Stomach smooth muscle (tissue), 2 donors: ENCODE measurements around the gene PARD3B.

ENCODE experiments used
- H3K27ac ChIP-seq: one replicate; pipeline ENCODE4 v1.7.0; 2013; ENCODE audit warnings: mild to moderate bottlenecking, low read length, inconsistent platforms
- H3K27me3 ChIP-seq, 2 donors: one replicate each; pipeline ENCODE4 v1.7.0; 2013; ENCODE audit warnings: low read length in 2 of 2; ENCODE audit not compliant: insufficient read depth in 2 of 2, control insufficient read depth in 1 of 2
- H3K36me3 ChIP-seq, 2 donors: one replicate each; pipeline ENCODE4 v1.7.0; 2013; ENCODE audit warnings: low read length in 2 of 2; ENCODE audit not compliant: control insufficient read depth in 2 of 2, insufficient read depth in 2 of 2
- H3K4me1 ChIP-seq: one replicate; pipeline ENCODE4 v1.7.0; 2013; ENCODE audit warnings: low read length; ENCODE audit not compliant: control insufficient read depth, insufficient read depth
- H3K4me3 ChIP-seq, 2 donors: one replicate each; pipeline ENCODE4 v1.7.0; 2013; ENCODE audit warnings: low read length in 2 of 2
- H3K9ac ChIP-seq, 2 donors: one replicate each; pipeline ENCODE4 v1.7.0; 2013; ENCODE audit warnings: low read length in 2 of 2, mild to moderate bottlenecking in 1 of 2
- H3K9me3 ChIP-seq, 2 donors: one replicate each; pipeline ENCODE4 v1.7.0; 2013; ENCODE audit warnings: low read length in 2 of 2; ENCODE audit not compliant: control insufficient read depth in 2 of 2
- donor health status: healthy.
- donor health status: Pancreatic carcinoma.

The PARD3B gene

DNA sequence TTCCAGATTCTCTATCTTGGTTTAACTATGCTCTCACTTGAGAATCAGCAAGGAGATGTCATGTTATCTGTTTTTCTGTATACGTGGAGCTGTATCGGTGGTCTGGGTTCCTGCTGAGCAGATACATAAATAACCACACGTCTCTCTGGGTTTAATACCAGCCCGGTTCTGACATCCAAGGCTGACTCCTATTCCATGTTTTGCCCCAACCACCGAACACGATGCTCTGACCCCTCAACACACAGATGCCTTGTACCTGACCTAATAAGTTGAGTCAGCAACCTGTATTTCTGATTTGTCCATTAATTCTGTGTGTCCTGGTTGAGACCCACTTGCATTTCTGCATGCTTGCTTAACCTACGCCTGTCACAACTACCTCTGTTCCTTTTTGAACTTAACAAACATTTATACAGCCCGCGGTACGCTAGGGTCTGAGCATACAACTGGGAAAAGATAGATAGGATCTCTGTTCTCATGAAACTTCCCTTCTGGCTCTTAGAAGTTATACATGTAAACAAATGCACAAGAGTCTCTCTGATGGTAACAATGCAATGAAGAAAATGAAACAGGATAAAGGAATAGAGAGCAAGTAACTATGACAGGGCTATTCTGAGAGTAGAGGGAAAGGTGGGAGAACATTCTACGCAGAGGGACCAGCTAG, 480.4 kb downstream of the PARD3B start:
- no peaks in the 10 kb centered on the region for H3K27me3 ChIP-seq
- H3K4me3 ChIP-seq, result peak overlapping the region; percentile 35 to 61
- H3K9ac ChIP-seq, result peak overlapping the region; percentile 7 to 54
- H3K27ac ChIP-seq, result peak overlapping the region; percentile 42
- no peaks in the 10 kb centered on the region for H3K9me3 ChIP-seq
- H3K36me3 ChIP-seq, result no peaks in the 10 kb centered on the region
- H3K4me1 ChIP-seq, result peaks cover 7% of the 10 kb centered on the region

DNA sequence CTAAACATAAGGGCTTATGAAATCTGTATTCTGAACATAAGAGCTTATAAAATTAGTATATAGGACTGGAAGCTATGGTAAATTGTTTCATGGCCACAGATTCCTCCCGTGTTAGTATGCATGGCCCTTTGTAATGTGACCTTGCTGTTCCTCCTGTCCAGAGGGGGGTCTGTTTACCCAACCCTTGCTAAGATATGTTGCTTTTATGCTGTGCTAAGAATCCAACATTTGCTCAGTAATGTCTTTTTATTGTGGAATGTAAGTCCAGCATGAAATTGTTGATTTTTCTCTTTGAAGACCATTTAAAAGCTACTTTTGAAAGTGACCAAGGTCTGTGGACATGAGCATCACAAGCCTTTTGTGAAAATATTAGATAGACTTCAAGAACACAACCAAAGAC, 485.4 kb downstream of the PARD3B start:
- Histone ChIP-seq H3K27ac (no peak overlapping the region), H3K4me1 (peaks cover 5% of the 10 kb centered on the region), H3K36me3 (no peaks in the 10 kb centered on the region), H3K4me3 (no peak overlapping the region), H3K9me3 (no peaks in the 10 kb centered on the region), H3K27me3 (no peaks in the 10 kb centered on the region), H3K9ac (no peak overlapping the region)

DNA sequence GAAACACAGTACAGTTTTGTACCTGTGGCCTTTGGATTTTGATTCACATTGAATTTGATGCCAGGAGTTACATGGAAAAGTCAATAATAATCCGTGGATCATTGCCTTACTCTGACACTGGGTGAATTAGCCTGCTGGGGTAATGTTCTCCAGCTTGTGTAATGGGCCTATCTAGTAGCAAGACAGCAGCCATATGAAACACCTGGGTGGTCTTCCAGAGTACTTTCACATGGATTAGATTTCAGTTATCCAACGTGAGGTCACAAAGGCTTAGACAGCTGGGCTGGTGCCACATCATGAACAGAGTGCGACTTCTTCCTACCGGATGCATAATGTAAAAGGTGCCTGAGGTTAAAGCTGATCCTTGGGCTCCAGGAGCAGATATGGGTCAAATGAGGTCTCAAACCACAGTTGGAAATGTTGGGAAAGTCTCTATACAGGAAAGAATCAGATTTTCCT, 486.8 kb downstream of the PARD3B start:
- H3K36me3 ChIP-seq, result no peaks in the 10 kb centered on the region
- no peaks in the 10 kb centered on the region for H3K4me1 ChIP-seq
- no peak overlapping the region for H3K4me3 ChIP-seq
- no peaks in the 10 kb centered on the region for H3K27me3 ChIP-seq
- H3K27ac ChIP-seq, result no peak overlapping the region
- H3K9me3 ChIP-seq, result no peaks in the 10 kb centered on the region
- H3K9ac ChIP-seq, result no peak overlapping the region

DNA sequence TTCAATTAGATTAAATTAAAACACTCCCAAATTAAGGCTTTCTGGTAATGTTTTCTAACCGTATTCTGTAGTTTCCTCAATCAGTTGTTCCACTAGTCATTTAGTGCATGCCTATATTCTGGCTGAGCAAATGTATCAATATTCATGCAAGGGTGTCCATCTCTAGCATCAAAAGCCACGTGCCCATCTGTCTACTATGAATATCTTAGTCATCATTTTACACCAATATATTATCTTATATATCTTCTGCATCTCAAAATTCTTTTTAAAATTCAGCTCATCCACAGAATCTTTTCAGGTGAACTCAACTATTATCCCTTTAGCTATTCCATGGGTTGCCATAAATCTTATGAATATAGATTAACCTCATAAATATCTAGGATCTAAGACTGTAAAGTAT, 488.2 kb downstream of the PARD3B start:
- Histone ChIP-seq H3K4me3 (no peak overlapping the region), H3K9ac (no peak overlapping the region), H3K4me1 (no peaks in the 10 kb centered on the region), H3K9me3 (no peaks in the 10 kb centered on the region), H3K36me3 (no peaks in the 10 kb centered on the region), H3K27ac (no peak overlapping the region), H3K27me3 (no peaks in the 10 kb centered on the region)

DNA sequence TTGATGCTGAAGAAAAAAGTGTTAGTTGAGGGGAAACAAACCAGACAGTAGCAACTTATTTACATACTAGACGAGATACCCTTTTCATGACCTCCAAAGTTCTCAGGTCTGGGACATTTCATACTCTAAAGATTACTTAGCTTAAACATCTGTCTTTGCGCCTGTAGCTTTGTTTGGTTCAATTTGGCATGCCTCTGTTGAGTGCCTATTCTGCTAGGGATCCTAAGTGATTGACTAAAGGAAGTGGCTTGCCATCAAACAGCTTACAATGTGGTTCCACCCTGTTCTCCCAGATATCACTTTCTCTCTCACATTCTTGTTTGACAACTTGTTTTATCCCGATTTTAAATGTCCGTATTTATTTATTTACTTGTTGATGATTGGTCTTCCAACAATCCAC, 488.8 kb downstream of the PARD3B start:
- Histone ChIP-seq H3K4me3 (no peak overlapping the region), H3K27me3 (no peaks in the 10 kb centered on the region), H3K9me3 (no peaks in the 10 kb centered on the region), H3K4me1 (no peaks in the 10 kb centered on the region), H3K27ac (no peak overlapping the region), H3K36me3 (no peaks in the 10 kb centered on the region), H3K9ac (no peak overlapping the region)

DNA sequence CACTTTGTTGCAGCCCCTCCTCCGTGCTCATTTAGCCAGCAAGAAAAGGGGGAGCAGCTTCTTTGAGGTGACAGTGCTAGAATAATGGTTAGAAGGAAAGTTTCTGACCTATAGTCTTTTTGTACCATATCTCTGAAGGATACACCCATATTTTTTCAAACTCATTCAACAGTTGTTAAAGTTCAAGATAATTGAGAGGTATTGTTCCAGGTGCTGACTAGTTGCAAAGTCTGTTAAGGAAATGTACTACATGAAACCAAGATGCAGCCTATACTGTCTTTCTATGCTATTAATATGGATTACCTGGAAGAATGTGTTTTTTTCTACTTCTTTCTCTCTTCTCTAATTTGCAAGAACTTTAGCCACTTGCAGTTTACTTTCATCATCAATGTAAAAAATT, 495.0 kb downstream of the PARD3B start:
- no peak overlapping the region for H3K4me3 ChIP-seq
- H3K4me1 ChIP-seq, result no peaks in the 10 kb centered on the region
- H3K27me3 ChIP-seq, result no peaks in the 10 kb centered on the region
- no peaks in the 10 kb centered on the region for H3K9me3 ChIP-seq
- no peak overlapping the region for H3K9ac ChIP-seq
- H3K27ac ChIP-seq, result no peak overlapping the region
- no peaks in the 10 kb centered on the region for H3K36me3 ChIP-seq

GRCh38 chr2:205041472-205042130, 496.3 kb downstream of the PARD3B start:
- Histone ChIP-seq H3K9ac (no peak overlapping the region), H3K36me3 (no peaks in the 10 kb centered on the region), H3K4me3 (no peak overlapping the region), H3K9me3 (no peaks in the 10 kb centered on the region), H3K27me3 (no peaks in the 10 kb centered on the region), H3K4me1 (no peaks in the 10 kb centered on the region), H3K27ac (no peak overlapping the region)

DNA sequence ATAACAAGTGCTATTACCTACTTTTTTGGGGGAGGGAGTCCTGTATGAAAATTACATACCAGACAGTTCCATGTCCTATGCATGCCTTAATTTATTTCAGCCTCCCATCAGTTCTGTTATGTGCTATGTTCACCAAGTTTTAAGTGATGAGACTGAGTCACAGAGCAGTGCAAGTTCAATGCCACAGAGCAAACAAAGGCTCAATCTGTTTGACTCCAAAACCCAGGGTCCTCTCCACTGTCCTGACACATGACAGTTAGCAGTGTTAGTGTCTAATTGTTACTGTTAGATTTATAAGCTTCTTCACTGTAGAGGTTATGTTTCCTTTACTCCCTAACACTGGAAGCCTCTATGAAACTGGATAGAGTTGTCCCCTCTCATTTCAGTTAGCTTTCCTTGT, 498.0 kb downstream of the PARD3B start:
- Histone ChIP-seq H3K27ac (no peak overlapping the region), H3K9me3 (no peaks in the 10 kb centered on the region), H3K9ac (no peak overlapping the region), H3K4me1 (no peaks in the 10 kb centered on the region), H3K27me3 (no peaks in the 10 kb centered on the region), H3K36me3 (peaks cover 0 to 5% of the 10 kb centered on the region in 2 donors), H3K4me3 (no peak overlapping the region)

- no peaks in the 10 kb centered on the region for H3K27me3 ChIP-seq
- no peak overlapping the region for H3K27ac ChIP-seq
- H3K4me1 ChIP-seq, result no peaks in the 10 kb centered on the region
- no peak overlapping the region for H3K4me3 ChIP-seq
- no peaks in the 10 kb centered on the region for H3K9me3 ChIP-seq
- no peak overlapping the region for H3K9ac ChIP-seq
- H3K36me3 ChIP-seq, result peaks cover 0 to 5% of the 10 kb centered on the region in 2 donors
These were observed 500.4 kb downstream of the PARD3B start for GRCh38 chr2:205045706-205046105.

DNA sequence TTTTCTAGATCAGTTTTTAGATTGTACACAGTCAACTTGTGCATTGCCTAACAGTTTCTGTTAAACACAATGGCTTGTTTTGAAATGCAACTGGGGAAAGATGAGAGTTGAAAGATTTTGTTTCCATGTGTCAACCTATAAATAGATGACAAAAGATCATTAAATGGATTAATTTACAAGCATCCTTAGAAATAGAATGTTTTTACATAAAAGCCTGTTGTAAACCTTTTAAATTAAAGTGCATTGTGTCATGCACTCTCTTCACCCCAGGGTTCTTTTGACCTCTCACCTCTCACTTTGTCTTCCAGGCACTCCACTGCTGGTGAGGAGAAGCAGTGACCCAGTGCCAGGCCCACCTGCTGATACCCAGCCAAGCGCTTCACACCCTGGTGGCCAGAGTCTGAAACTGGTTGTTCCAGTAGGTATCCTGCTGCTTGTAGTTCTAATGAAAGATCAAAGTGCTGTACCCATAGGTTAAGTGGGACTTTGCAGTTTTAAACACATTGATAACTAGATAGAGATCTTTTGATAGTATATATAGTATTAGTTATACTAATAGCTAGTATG, 502.1 kb downstream of the PARD3B start:
- no peaks in the 10 kb centered on the region for H3K4me1 ChIP-seq
- H3K4me3 ChIP-seq, result no peak overlapping the region
- peaks cover 0 to 5% of the 10 kb centered on the region in 2 donors for H3K36me3 ChIP-seq

GRCh38 chr2:205051417-205051816, 506.1 kb downstream of the PARD3B start:
- Histone ChIP-seq H3K4me3 (no peak overlapping the region), H3K4me1 (no peaks in the 10 kb centered on the region), H3K9me3 (no peaks in the 10 kb centered on the region), H3K9ac (no peak overlapping the region), H3K27me3 (no peaks in the 10 kb centered on the region), H3K27ac (no peak overlapping the region), H3K36me3 (peaks cover 0 to 5% of the 10 kb centered on the region in 2 donors)

More for the DNA sequence above, 502.1 kb downstream of the PARD3B start:
- Histone ChIP-seq H3K27ac (no peak overlapping the region), H3K9ac (no peak overlapping the region), H3K9me3 (no peaks in the 10 kb centered on the region), H3K27me3 (no peaks in the 10 kb centered on the region)
